Inflammatory macrophage treated with lipopolysaccharide for 1 hour (primary cell): ENCODE data around the gene ZNF778.
"Not testable (repeated sequence)": the region's sequence is repeated elsewhere in the genome, so short reads cannot be mapped to it uniquely, and the experiment has no call there.

Experiments used
- DNase-seq, 2 donors: peaks; one replicate each; pipeline ENCODE4 v3.0.0-alpha.2; 2020 to 2022

The ZNF778 gene

DNA sequence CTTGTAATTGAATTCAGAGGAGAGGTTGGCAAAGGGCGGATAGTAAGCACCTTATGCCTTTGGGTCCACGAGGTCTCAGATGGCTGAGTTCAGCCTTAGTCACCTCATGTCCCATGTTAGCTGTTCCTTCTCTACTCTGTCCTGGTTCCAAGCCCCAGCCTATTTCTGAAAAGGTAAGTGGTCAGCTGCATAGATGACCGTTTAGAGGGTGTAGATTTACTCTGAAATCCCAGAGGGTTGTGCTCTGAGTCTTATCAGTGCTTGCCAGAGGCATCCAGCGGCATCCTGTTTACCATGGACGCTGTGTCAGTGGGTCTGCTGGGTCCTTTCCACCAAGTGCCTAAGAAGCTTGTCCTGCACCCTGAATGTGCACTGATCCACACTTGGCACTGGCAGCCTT, 1.9 kb downstream of the ZNF778 start:
- no peak for DNase-seq

- DNase-seq: no peak
Observed at GRCh38 chr16:89221604-89222003, 4.1 kb downstream of the ZNF778 start.

DNA sequence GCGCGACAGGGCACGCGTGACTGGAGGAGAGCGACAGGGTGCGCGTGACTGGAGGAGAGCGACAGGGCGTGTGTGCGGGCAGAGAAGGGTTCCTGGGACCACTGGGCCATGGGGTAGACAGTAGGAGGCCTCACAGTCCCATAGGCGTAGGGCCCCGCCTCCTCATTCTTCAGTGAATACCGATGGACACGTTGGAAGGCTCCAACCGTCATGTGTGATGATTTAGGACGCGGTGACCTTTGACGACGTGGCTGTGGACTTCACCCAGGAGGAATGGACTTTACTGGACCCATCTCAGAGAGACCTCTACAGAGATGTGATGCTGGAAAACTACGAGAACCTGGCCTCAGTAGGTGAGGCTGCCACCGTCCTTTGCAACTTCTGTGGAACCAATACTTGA, 5.4 kb downstream of the ZNF778 start:
- DNase-seq: no peak

GRCh38 chr16:89224665-89225064, 7.2 kb downstream of the ZNF778 start:
- DNase-seq: no peak

- no peak for DNase-seq
Observed at GRCh38 chr16:89230255-89230654, 12.8 kb downstream of the ZNF778 start.

GRCh38 chr16:89232107-89232506, 14.6 kb downstream of the ZNF778 start:
- no peak for DNase-seq

GRCh38 chr16:89233678-89234490, 16.4 kb downstream of the ZNF778 start:
- DNase-seq: peak; percentile 29 to 48

DNA sequence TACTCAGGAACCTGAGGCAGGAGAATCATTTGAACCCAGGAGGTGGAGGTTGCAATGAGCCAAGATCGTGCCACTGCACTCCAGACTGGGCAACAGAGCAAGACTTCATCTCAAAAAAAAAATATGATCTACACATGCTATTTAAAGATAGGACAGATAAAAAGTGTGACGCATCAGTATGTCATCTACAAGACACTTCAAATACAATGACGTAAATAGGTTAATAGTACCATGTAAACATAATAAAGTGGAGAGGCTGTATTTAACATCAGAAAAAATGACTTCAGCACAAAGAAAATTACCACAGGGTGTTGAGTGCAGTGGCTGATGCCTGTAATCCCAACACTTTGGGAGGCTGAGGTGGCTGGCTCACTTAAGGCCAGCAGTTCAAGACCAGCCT, 20.2 kb downstream of the ZNF778 start:
- DNase-seq: no peak

- DNase-seq: peak; percentile 47 to 51
Observed at GRCh38 chr16:89241187-89242007, 23.9 kb downstream of the ZNF778 start.

DNA sequence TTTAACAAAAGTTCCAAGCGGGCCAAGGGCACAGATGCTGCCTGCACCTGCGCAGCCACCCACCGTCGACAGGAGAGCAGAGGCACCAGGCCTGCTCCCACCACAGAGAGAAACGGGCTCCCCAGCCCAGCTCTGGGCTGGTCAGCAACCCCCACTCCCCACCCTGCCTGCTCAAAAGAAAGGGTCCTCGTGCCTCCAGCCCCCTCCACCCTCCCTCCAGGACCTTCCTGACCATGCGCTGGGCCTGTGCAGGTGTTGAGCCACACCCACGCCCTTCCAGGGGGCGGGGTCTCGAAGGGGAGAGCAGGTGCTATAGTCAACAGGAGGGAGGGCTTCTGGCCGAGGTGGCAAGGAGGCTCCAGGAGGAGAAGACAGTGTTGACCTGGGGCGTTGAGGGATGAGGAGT, 25.3 kb downstream of the ZNF778 start:
- DNase-seq: no peak

- no peak for DNase-seq
Observed at GRCh38 chr16:89243664-89244063, 26.2 kb downstream of the ZNF778 start.

DNA sequence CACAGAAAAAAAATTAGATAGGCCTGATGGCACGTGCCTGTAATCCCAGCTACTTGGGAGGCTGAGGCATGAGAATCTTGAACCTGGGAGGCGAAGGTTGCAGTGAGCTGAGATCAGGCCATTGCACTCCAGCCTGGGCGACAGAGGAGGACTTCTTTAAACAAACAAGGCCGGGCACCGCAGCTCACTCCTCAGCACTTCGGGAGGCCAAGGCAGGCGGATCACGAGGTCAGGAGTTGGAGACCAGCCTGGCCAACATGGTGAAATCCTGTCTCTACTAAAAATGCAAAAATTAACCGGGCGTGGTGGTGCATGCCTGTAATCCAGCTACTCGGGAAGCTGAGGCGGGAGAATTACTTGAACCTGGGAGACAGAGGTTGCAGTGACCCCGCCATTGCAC, 26.8 kb downstream of the ZNF778 start:
- not testable (repeated sequence) for DNase-seq

- DNase-seq: no peak
Observed at GRCh38 chr16:89244754-89245153, 27.3 kb downstream of the ZNF778 start.

- no peak for DNase-seq
Observed at GRCh38 chr16:89246383-89246902, 28.9 kb downstream of the ZNF778 start.

- peak; percentile 74 to 97 for DNase-seq
Observed at GRCh38 chr16:89246903-89247733, 29.6 kb downstream of the ZNF778 start.

DNA sequence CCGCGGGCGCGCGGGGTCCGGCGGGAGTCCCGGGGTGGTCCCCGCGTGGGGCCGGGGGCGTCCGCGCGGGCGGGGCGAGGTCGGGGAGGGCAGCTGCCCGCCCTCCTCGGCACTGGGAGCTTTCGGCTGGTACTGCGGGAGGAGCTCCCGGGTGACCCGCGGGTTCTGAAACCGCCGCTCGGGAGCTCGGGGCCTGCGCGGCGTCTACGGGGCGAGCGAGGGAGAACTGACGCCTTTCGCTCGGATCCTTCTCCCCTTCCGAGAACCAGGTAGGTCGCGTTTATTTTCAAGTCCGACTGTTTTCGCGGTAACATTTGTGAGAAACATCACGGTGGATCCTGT, 30.2 kb downstream of the ZNF778 start:
- peak in 1 of 2 donors; percentile 10 for DNase-seq

GRCh38 chr16:89248196-89248982, 30.9 kb downstream of the ZNF778 start:
- no peak for DNase-seq

DNA sequence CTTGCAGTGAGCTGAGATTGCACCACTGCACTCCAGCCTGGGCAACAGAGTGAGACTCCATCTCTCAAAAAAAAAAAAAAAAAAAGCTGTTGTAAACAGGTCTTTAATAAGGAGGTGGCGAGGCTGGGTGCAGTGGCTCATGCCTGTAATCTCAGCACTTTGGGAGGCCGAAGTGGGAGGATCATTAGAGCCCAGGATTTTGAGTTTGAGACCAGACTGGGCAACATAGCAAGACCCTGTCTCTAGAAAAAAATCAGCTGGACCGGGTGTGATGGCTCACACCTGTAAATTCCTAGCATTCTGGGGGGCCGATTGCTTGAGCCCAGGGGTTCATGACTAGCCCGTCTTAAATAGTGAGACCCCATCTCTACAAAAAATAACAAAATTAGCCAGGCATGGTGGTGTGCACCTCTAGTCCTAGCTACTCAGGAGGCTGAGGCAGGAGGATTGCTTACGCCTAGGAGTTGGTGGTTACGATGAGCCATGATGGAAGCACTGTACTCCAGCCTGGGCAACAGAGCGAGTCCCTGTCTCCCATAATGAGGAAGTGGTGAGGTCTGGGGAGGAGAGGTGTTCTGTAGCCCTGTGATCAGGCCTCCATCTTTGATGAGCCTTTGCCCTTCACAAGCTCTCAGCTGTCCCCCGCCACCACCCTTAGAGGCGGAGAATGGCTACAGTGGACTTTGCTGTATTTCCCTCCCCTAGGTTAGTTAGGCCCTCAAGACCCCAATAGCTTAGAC, 36.2 kb downstream of the ZNF778 start:
- no peak for DNase-seq

DNA sequence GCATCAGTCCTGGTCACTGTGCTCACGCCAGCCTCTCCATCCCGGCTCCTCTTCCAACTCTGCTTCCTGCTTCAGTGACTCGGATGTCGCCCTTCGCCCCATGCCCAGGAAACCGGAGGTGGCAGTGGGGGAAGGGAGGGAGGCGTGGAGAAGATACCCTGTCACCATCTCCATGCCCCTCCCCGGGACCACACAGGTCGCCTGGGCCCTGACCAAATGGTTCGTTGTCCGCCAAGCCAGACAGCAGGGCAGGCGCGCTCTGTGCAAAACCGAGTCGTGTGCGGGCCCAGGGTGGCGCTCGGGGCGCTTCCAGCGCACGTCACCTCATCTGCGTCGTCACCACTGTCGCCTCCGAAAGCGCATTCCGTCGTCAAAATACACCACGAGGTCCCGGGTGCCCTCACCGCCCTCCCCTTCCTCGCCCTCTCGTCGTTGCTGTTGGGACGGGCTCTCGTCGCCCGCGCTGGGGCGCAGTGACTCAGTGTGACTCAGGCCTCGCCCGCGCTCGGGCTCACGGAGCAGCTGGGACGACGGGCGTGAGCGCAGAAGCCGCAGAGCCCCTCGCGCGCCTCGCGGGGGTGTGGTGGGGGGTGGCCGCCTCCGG, 39.2 kb downstream of the ZNF778 start:
- DNase-seq: peak; percentile 79 to 83

DNA sequence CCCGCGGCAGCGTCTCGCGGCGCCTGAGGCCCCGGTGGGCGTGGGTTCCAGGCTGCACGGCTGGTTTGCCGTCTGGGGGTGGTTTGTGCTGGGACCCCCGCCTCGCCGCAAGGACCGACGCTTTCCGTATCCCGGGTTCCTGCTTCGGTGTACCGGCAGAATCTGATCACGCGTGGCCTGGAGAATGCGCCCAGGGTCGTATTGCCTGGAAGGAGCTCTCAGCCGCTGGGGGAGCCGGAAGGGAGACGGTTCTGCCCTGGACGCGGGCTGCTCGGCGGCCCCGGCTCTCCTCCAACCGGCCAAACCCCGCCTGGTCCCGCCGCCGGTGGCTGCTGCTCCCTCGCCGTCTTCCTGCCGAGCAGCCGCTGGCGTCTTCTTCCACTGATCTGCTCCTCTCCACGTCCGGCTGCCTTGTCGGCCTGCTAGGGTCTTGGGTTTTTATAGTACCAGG, 39.8 kb downstream of the ZNF778 start:
- DNase-seq: no peak
